Midbrain (tissue), 1 donor: ENCODE data around the gene CFD.
"Not testable (repeated sequence)": the region's sequence is repeated elsewhere in the genome, so short reads cannot be mapped to it uniquely, and the experiment has no call there.

Source experiments
- DNase-seq: peaks from one replicate; lab custom pipeline; 2025; lab: John Stamatoyannopoulos, UW

CFD gene

DNA sequence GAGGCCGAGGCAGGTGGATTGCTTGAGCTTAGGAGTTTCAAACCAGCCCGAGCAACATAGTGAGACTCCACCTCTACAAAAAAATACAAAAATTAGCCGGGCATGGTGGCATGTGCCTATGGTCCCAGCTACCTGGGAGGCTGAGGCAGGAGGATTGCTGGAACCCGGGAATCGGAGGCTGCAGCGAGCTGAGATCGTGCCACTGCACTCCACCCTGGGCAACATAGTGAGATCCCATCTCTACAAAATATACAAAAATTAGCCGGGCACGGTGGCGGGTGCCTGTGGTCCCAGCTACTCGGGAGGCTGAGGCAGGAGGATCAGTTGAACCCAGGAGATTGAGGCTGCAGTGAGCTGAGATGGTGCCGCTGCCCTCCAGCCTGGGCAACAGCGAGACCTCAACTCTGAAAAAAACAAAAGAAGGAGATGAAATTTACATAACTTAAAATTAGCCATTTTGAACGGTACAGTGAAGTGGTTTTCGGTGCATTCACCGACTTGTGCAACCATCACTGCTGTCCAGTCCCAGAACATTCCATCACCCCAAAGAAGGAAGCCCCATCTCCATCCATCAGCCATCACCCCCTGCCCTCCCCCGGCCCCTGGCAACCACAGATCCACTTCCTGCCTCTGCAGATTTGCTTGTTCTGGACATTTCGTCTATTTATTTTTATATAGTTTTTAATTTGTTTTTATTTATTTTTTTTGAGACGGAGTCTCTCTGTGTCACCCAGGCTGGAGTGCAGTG is 33.4 kb upstream of the CFD start:
- DNase-seq, result no peak

- DNase-seq, result no peak
Measured at GRCh38 chr19:827314-827709, 32.2 kb upstream of the CFD start.

GRCh38 chr19:827710-828321 is 31.6 kb upstream of the CFD start, which contains the start of gene AZU1:
Gene AZU1, plus strand, starts transcription at chr19:827837. Its CDS starts 10 bp downstream, at chr19:827847.
- no peak for DNase-seq

DNA sequence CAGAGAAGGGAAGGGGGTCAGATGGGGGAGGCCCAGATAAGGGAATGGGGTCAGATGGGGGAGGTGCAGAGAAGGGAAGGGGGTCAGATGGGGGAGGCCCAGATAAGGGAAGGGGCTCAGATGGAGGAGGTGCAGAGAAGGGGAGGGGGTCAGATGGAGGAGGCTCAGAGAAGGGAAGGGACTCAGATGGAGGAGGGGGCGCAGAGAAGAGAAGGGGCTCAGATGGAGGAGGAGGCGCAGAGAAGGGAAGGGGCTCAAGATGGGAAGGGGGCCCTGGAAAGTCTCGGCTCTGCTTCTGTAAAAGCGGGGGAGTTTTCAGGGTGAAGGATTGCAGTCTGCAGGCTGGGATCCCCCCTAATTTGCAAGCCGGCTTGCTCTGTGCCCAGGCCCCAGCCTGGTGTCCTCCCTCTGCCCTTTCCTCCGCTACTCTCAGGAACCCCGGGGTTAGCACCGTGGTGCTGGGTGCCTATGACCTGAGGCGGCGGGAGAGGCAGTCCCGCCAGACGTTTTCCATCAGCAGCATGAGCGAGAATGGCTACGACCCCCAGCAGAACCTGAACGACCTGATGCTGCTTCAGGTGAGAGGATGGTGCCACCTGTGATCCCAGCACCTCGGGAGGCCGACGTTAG is 30.2 kb upstream of the CFD start:
- no peak for DNase-seq

DNA sequence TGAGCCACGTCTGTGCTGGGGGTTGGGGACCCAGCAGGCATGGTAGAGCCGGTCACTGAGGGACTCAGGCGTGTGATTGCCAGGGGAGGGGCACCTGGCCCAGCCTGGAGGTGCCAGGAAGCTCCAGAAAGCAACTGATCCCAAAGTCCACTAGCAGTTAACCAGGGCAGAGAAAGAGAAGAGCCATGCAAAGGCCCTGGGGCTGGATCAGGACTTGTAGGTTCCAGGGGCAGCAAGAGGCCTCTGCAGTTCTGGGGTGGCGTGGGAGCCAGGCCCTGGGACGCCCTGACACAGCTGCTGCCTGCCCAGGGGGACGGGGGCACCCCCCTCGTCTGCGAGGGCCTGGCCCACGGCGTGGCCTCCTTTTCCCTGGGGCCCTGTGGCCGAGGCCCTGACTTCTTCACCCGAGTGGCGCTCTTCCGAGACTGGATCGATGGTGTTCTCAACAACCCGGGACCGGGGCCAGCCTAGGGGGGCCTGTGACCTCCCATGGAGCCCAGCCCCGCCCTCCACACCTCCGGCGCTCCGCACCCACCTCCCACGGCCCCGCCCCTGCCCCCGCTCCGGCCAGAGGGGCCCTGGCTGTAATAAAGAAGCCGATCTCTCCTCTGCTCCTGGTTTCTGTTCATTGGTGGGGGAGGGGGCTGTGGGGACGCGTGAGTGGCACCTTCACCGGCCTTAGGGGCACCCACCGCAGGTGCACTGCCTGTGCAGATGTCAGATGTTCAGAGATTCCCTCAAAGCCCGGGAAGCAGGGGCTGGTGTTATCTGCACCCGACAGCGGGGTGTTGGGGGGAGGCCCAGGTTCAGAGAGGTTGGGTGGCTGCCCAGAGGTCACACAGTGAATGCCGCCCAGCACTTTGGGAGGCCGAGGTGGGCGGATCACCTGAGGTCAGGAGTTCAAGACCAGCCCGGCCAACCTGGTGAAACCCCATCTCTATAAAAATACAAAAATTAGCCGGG is 27.8 kb upstream of the CFD start:
- no peak for DNase-seq

GRCh38 chr19:834216-834615 is 25.2 kb upstream of the CFD start:
- DNase-seq, result no peak

DNA sequence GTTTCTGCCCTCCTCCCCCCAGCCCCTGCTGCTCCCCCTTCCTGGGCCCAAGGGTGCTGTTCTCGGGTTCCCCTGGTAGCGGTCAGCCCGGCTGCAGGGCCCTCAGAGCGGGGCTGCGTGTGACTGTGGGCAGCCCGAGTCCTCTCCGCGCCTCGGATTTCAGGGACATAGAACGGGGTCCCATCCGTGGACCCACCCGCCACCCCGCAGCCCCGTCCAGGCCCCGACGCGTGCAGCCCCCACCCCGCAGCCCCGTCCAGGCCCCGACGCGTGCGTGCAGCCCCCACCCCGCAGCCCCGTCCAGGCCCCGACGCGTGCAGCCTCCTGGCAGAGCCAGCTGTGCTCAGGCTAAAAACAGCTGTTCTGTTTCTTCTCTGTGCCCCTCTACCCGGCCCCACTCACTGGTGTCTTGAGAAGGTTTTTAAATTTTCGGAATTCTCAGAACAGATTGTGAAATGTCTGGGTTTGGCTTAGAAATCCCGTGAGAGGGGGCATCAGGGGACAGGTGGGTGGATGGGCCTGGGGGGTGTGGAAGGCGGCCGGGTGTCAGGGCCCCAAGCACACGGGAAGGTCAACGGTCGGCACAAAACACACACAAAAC is 24.2 kb upstream of the CFD start:
- no peak for DNase-seq

DNA sequence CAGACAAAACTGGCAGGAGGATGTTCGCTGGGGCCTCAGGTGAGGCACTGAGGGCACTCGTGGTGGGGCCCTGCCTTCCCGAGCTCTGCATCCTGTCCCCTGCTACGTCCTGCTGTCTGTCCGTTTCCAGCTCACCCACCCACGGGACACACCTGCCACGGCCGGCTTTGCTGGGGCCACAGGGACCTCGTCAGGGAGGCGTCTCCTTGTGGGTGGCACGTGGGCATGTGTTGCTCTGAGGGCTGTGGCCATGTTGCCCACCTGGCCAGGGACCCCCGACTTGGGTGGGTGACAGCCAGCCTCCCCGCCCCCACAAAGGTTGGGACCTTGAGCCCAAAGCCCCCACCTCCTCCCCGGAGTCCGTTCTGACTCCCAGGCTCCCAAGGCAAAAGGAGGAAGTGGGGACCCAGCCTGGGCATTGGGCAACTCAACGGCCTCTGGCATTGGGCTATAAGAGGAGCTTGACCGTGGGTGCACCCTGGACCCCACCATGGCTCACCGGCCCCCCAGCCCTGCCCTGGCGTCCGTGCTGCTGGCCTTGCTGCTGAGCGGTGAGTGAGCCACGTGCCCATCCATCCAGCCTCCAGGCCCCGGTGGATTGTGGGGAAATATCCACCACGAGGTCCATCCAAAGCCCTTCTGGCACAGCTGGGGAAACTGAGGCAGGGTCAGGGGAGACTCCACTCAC is 18.8 kb upstream of the CFD start, which contains the start of gene PRTN3:
Gene PRTN3, plus strand, starts transcription at position 481 of the 688 bp plus-strand sequence. Its CDS starts 10 bp downstream, at position 491.
- DNase-seq, result no peak

GRCh38 chr19:842802-843179 is 16.7 kb upstream of the CFD start:
- DNase-seq, result not testable (repeated sequence)

DNA sequence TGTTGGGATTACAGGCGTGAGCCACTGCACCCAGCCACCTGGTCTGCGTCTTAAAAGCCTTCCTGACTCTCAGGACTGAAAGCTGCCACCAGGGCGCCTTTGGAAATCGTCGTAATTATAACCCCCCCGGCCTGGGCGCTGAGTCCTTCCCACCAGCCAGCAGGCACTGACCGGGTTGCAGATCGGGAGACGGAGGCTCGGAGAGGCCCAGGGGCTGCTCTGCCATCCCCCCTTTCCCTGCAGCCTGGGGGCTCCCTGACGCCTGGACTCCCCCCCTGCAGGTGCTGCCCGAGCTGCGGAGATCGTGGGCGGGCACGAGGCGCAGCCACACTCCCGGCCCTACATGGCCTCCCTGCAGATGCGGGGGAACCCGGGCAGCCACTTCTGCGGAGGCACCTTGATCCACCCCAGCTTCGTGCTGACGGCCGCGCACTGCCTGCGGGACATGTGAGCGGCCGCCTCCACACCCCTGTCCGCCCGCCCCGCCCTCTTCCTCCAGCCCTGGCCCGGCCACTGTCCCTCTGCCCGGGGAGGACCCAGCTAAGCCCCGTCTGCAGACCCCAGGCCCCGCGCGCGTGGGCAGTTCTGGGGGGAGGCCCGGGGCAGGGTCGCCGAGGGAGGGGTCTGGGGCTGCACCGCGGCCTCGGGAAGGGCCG is 16.2 kb upstream of the CFD start:
- no peak for DNase-seq

GRCh38 chr19:843836-844545 is 15.5 kb upstream of the CFD start:
- DNase-seq, result no peak

GRCh38 chr19:844546-844971 is 14.9 kb upstream of the CFD start:
- no peak for DNase-seq

- DNase-seq, result no peak
Measured at GRCh38 chr19:845707-846521, 13.6 kb upstream of the CFD start.

GRCh38 chr19:848386-848921 is 11.0 kb upstream of the CFD start:
- no peak for DNase-seq

DNA sequence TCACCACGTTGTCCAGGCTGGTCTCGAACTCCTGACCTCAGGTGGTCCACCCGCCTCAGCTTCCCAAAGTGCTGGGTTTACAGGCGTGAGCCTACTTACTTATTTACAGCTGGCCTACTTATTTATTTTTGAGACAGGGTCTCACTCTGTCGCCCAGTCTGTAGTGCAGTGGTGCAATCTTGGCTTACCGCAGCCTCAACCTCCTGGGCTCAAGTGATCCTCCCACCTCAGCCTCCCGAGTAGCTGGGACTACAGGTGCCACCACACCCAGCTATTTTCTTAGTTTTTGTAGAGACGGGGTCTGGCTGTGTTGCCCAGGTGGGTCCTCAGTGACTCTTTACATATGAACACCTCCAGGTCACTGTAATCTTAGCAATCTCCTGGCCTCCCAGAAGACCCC is 10.3 kb upstream of the CFD start:
- DNase-seq, result not testable (repeated sequence)

DNA sequence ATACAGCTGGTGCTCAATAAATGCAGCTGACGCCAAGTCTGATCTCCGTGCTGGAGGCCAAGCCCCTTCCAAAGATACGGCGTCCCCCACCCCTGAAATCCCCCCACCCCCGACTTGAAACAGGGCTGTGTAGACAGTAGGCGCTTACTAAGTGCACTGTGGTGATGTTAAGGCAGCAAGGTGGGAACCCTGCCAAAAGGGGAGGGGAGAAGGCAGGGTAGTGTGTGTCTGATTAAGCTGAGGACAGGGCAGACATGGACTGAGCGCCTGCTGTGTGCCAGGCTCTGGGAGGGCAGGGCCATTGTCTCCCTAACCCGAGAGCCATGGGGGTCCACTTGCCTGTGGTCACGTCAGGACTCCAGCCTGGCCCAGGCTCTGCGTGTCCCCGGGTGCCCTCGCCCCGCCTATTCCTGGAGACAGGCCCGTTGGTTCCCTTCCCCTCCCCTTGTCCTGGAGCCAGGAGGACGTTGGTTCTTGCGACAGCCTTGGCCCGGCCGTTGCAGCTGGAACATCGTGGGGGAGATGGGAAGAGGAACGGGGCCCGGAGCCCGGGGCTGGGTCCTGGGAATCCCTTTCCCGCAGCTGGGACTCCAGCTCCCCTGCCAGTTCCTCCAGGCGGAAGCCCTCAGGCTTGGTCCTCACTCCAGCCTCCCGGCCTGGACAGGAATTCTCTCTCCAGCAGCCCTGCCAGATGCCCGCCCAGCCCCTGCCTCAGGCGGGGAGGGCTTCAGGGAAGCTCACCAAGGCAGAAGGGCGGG is 9.1 kb upstream of the CFD start:
- DNase-seq, result peak; percentile 60

GRCh38 chr19:850979-851335 is 8.5 kb upstream of the CFD start:
- DNase-seq, result no peak
